HG03103 (cell line): ENCODE data around the gene CADPS2.
"Not testable (repeated sequence)": the region's sequence is repeated elsewhere in the genome, so short reads cannot be mapped to it uniquely, and the experiment has no call there.

Source experiments
- ATAC-seq: cut with Tn5 transposase; IDR thresholded peaks from one replicate; pipeline ENCODE4 v1.9.1; 2021; ENCODE audit warnings: low read depth; ENCODE audit not compliant: unreplicated experiment

Gene CADPS2

GRCh38 chr7:122303531-122304318 is 582.5 kb downstream of the CADPS2 start:
- ATAC-seq = no peak

GRCh38 chr7:122302761-122303530 is 583.3 kb downstream of the CADPS2 start:
- ATAC-seq = no peak

- ATAC-seq = no peak
These were observed 584.2 kb downstream of the CADPS2 start for GRCh38 chr7:122301858-122302760.

GRCh38 chr7:122300956-122301833 is 585.1 kb downstream of the CADPS2 start:
- ATAC-seq = no peak

- ATAC-seq = no peak
These were observed 585.9 kb downstream of the CADPS2 start for GRCh38 chr7:122300211-122300932.

GRCh38 chr7:122299624-122300210 is 586.5 kb downstream of the CADPS2 start:
- no peak for ATAC-seq

- no peak for ATAC-seq
These were observed 587.6 kb downstream of the CADPS2 start for GRCh38 chr7:122298618-122299017.

GRCh38 chr7:122298131-122298530 is 588.1 kb downstream of the CADPS2 start:
- ATAC-seq = no peak

GRCh38 chr7:122291189-122291588 is 595.1 kb downstream of the CADPS2 start:
- no peak for ATAC-seq

- ATAC-seq = no peak
These were observed 595.8 kb downstream of the CADPS2 start for GRCh38 chr7:122290476-122290875.

- ATAC-seq = no peak
These were observed 596.8 kb downstream of the CADPS2 start for GRCh38 chr7:122289426-122289825.

GRCh38 chr7:122284608-122285007 is 601.7 kb downstream of the CADPS2 start:
- ATAC-seq = not testable (repeated sequence)

GRCh38 chr7:122273117-122273516 is 613.1 kb downstream of the CADPS2 start:
- no peak for ATAC-seq

- ATAC-seq = no peak
These were observed 617.0 kb downstream of the CADPS2 start for GRCh38 chr7:122269241-122269640.
